Uterus (tissue), 4 donors: Measurements from ENCODE around the gene DHRS4L2. TPM values are rescaled to one million over a fixed set of nuclear protein-coding genes. Genes with fewer than 3 reads are reported as not detected.
A peak's percentile ranks its signal among the peaks of the same experiment; 100 is the strongest.
"Not testable (repeated sequence)": the region's sequence is repeated elsewhere in the genome, so short reads cannot be mapped to it uniquely, and the experiment has no call there.

ENCODE experiments used
- DNase-seq, 2 donors: peaks; one replicate each; pipeline ENCODE4 v3.0.0-alpha.2; 2019 to 2020
- H3K27ac ChIP-seq, 2 donors: fragments of 200-600 bp; sonication (generic); 1 replicate in 1 of 2; 2 replicates in 1 of 2; pipeline ENCODE4 v1.5.1; 2016 to 2018
- H3K27me3 ChIP-seq, 2 donors: fragments of 200-600 bp; sonication (generic); one replicate each; pipeline ENCODE4 v1.5.1; 2018 to 2019; ENCODE audit warnings: control low read depth in 1 of 2
- H3K36me3 ChIP-seq, 2 donors: fragments of 200-600 bp; sonication (generic); one replicate each; pipeline ENCODE4 v1.5.1; 2019; ENCODE audit warnings: control low read depth in 1 of 2
- H3K4me1 ChIP-seq, 2 donors: fragments of 200-600 bp; sonication (generic); one replicate each; pipeline ENCODE4 v1.5.1; 2018 to 2019; ENCODE audit warnings: control low read depth in 1 of 2
- H3K4me3 ChIP-seq, 2 donors: fragments of 200-600 bp; sonication (generic); 1 replicate in 1 of 2; 2 replicates in 1 of 2; pipeline ENCODE4 v1.5.1; 2018 to 2019; ENCODE audit warnings: mild to moderate bottlenecking in 1 of 2
- H3K9me3 ChIP-seq, 2 donors: fragments of 200-600 bp; sonication (generic); one replicate each; pipeline ENCODE4 v1.5.1; 2019; ENCODE audit warnings: control low read depth in 1 of 2
- intact Hi-C: fragments of 100-400 bp; cut with DNase I; formaldehyde crosslinking; loops from one replicate; pipeline ENCODE4 v1.15.1; 2023; ENCODE audit warnings: low total_unique reads
- total RNA-seq, 4 donors: library from RNA; depleted of rRNA in 3 of 4; stranded (reverse); fragments of >200 nt in 3 of 4; gene quantifications; one replicate each; pipeline versions ENCODE4 v1.1.0 to v1.2.4, GENCODE V29; 2014 to 2023
- donor health status: DM: yes; HTN: yes; CAD: no.

Gene DHRS4L2
- total RNA-seq, 4 donors from 2014 or later, result 0.88 to 17.2 (median 8.6) TPM

DNA sequence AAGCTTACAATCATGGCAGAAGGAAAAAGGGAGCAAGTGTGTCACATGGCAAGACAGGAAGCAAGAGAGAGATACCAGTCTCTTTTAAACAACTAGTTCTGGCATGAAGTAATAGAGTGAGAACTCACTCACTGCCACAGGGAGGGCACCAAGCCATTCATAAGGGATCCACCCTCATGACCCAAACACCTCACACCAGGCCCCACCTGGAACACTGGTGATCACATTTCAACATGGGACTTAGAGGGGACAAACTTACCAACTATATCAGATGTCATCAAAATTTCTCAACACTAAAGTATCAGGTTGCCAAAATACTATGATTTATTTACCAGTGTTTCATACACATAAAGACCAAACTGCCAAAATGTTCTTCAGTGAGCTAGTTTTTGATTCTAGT lies 27.8 kb upstream of the DHRS4L2 start:
- H3K9me3 ChIP-seq, H3K27me3 ChIP-seq, H3K36me3 ChIP-seq, H3K4me3 ChIP-seq, intact Hi-C loops, H3K4me1 ChIP-seq, H3K27ac ChIP-seq, DNase-seq: not testable (repeated sequence)

DNA sequence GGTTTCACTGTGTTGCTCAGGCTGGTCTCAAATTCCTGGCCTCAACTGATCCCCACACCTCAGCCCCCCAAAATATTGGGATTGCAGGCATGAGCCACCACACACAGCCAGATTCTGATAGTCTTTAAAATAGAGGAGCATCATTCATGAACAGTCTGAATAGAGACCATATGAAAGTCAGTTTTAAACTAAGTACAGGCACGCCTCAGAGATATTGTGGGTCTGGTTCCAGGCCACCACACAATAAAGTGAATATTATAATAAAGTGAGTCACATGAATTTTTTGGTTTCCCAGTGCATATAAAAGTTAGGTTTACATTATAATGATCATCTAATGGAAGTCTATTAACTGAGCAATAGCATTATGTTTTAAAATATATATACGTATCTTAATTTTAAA lies 27.0 kb upstream of the DHRS4L2 start:
- H3K27ac ChIP-seq, H3K4me3 ChIP-seq, H3K36me3 ChIP-seq, H3K27me3 ChIP-seq, intact Hi-C loops, H3K9me3 ChIP-seq, DNase-seq, H3K4me1 ChIP-seq: not testable (repeated sequence)

DNA sequence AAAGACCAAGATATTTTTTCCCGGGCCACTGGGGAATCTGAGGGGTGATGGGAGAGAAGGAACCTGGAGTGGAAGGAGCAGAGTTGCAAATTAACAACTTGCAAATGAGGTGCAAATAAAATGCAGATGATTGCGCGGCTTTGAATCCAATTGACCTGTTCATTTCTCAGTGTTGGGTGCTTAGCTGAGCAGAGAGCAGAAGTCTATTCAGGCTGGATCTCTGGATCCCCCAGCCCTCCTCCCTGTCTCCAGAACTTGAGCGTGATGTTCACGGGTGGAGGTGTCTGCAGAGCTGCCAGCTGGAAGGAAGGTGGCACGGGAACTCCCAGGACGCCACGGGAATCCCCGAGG lies 19.6 kb upstream of the DHRS4L2 start:
- H3K4me3 ChIP-seq, H3K36me3 ChIP-seq, intact Hi-C loops, H3K27me3 ChIP-seq, H3K9me3 ChIP-seq, DNase-seq, H3K4me1 ChIP-seq, H3K27ac ChIP-seq: not testable (repeated sequence)

DNA sequence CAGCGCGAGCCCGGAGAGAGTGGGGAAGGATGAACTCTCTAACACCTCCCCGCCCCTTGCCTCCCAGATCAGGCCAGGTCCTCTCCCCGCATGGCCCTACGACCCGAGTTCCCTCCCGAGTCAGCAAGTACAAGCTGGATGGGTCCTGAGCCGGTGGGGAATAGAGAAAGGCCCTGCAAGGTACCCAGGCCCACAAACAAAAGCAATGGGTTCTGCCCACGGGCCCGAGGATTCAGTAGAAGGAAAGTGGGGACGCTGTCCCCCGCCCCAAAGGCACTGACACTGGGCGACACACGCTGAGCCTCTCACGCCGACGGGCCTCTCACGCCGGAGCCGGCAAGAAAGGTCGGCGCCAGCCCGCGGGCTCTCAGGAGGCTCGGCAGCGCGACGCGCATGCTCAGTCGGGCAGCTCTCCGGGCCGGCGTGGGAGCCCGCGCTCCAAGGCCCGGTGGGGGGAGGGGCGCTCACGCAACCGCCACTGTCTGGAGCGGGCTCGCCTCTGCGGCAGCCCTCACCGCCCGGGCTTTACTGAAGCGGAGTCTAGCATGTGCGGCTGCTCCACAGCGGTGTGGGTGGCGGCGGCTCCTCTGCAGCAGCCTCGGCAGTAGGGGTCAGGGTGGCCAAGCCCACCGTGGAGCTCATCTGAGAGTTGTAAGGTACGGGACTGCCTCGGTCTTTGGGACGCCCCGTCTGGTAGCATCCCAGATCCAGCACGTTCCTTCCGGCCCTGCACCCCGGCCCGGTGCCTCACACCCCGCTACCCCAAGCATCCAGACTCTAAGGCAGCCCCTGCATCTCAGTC lies 19.0 kb upstream of the DHRS4L2 start:
- peak overlapping the region; percentile 14 to 68 for H3K27ac ChIP-seq
- not testable (repeated sequence) for H3K4me1 ChIP-seq, H3K36me3 ChIP-seq, H3K27me3 ChIP-seq, H3K9me3 ChIP-seq
- intact Hi-C loops, result loop anchor here (5.0 kb wide), 1 partner anchor 48 kb away; no protein-coding TSS in a partner anchor
- peak overlapping the region; percentile 25 to 47 for H3K4me3 ChIP-seq
- DNase-seq, result peak; percentile 68 to 82

DNA sequence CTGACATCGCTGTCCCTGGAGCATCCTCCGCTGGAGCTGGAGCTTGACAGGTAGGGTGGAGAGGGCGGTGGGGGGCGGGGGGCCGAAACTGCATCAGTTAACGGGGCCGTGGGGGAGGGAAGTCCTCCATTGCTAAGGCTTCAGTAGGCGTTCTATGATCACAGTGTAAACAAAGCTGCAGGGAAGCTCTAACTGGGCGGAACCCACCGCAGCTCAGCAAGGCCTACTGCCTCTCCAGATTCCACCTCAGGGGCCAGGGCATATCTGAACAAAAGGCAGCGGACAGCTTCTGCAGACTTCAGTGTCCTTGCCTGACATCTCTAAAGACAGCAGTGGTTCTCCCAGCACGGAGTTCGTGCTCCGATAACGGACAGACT lies 18.5 kb upstream of the DHRS4L2 start:
- DNase-seq, H3K4me3 ChIP-seq, H3K27me3 ChIP-seq, H3K9me3 ChIP-seq, H3K27ac ChIP-seq, H3K36me3 ChIP-seq, H3K4me1 ChIP-seq: not testable (repeated sequence)
- intact Hi-C loops, result loop anchor here (5.0 kb wide), 1 partner anchor 47 kb away; no protein-coding TSS in a partner anchor

DNA sequence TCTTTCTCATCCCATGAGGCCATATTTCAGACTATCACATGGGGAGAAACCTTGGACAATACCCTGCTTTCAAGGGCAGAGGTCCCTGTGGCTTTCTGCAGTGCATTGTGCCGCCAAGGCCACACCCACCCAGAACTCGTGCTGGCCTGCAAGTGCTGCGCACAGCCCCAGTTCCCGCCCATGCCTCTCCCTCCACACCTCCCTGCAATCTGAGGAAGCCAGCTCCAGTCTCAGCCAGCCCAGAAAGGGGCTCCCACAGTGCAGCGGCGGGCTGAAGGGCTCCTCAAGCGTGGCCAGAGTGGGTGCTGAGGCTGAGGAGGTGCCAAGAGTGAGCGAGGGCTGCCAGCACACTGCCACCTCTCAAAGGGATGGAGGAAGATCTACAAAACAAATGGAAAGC lies 15.6 kb upstream of the DHRS4L2 start:
- H3K27ac ChIP-seq, H3K4me1 ChIP-seq, H3K36me3 ChIP-seq, H3K9me3 ChIP-seq, DNase-seq, H3K4me3 ChIP-seq, H3K27me3 ChIP-seq: not testable (repeated sequence)
- intact Hi-C loops, result loop anchor here (5.0 kb wide), 1 partner anchor 44 kb away; no protein-coding TSS in a partner anchor

DNA sequence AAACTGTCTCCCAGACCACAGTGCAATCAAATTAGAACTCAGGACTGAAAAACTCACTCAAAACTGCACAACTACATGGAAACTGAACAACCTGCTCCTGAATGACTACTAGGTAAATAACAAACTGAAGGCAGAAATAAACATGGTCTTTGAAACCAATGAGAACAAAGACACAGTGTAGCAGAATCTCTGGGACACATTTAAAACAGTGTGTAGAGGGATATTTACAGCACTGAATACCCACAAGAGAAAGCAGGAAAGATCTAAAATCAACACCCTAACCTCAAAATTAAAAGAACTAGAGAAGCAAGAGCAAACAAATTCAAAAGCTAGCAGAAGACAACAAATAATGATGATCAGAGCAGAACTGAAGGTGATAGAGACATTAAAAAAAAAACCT lies 14.7 kb upstream of the DHRS4L2 start:
- H3K27ac ChIP-seq, H3K4me3 ChIP-seq, H3K9me3 ChIP-seq, DNase-seq, H3K36me3 ChIP-seq, H3K27me3 ChIP-seq, H3K4me1 ChIP-seq: not testable (repeated sequence)
- intact Hi-C loops, result loop anchor here (5.0 kb wide), 1 partner anchor 43 kb away; no protein-coding TSS in a partner anchor

DNA sequence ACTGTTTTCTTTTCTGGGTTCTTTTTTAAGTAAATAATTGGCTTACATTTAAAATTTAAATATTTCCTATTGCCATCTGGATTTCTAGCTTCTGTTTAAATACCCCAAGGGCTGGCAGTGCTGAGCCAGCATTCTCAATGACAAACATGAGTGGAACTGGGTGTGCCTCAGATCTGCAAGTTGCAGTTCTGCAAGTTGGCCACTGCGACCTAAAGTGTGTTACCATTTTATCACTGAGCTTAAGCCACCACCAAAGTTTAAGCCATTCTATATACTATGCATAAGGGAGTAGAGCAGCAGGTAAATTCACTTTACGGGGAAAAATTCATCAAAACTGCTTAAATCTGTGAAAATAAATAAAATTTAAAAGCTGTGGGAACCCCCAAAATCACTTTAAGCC lies 11.5 kb upstream of the DHRS4L2 start:
- H3K4me1 ChIP-seq, H3K9me3 ChIP-seq, H3K36me3 ChIP-seq, H3K27me3 ChIP-seq, DNase-seq, H3K27ac ChIP-seq, H3K4me3 ChIP-seq, intact Hi-C loops: not testable (repeated sequence)

DNA sequence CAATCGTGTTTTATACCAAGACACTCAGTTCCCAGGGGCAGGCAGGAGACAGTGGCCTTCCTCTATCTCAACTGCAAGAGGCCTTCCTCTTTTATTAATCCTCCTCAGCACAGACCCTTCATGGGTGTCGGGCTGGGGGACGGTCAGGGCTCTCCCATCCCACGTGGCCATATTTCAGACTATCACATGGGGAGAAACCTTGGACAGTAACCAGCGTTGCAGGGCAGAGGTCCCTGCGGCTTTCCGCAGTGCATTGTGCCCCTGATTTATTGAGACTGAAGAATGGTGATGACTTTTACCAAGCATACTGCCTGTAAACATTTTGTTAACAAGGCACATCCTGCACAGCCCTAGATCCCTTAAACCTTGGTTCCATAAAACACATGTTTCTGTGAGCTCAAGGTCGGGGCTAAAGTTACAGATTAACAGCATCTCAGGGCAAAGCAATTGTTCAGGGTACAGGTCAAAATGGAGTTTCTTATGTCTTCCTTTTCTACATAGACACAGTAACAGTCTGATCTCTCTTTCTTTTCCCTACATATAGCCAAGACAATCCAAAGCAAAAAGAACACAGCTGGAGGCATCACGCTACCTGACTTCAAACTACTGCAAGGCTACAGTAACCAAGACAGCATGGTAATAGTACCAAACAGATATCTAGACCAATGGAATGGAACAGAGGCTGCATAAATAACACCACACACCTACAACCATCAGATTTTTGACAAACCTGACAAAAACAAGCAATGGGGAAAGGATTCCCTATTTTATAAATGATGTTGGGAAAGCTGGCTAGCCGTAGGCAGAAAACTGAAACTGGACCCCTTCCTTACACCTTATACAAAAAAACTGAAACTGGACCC lies 6.5 kb upstream of the DHRS4L2 start:
- H3K9me3 ChIP-seq, DNase-seq, intact Hi-C loops, H3K4me1 ChIP-seq, H3K4me3 ChIP-seq, H3K27ac ChIP-seq, H3K36me3 ChIP-seq, H3K27me3 ChIP-seq: not testable (repeated sequence)
